T-helper 1 cell (primary cell): Measurements from ENCODE around the gene TGM5.
A peak's percentile ranks its signal among the peaks of the same experiment; 100 is the strongest.
"Not testable (repeated sequence)": the region's sequence is repeated elsewhere in the genome, so short reads cannot be mapped to it uniquely, and the experiment has no call there.

Source experiments
- DNase-seq, 5 donors: peaks; one replicate each; pipeline ENCODE4 v3.0.0-alpha.2; 2012 to 2020

Gene TGM5

DNA sequence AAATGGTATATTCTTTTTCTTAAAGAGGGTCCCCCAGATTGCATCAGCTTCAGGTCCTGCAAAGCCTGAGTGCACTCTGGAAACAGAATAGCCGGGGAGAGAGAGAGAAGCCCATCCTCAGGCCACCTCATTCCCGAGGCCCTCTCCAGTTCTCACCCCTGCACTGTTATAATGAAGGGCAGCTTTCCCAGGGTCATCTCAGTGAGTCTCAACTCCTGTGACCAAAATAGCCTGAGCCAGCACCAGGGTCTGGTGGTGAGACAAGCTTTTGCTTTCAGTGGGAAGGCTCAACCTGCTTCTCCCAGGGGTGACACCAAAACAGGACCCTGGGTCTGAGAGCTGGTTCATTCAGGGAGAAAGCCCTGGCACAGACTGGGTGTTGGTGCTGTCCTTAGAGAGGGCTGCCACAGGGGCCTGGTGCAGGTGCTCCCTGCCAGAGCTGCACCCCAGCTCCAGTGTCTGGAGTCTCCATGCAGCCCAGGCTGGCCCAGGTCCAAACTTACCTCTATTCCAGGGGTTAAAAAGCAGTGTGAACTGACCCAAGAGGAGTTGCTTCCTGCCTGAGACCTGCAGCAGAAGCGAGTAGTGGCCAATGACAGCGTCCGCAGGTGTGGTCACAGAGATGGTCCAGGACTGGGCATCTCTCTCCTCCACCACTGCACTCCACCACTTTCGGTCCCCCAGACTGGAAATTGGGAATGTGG, 52.0 kb downstream of the TGM5 start:
- DNase-seq, result no peak

DNA sequence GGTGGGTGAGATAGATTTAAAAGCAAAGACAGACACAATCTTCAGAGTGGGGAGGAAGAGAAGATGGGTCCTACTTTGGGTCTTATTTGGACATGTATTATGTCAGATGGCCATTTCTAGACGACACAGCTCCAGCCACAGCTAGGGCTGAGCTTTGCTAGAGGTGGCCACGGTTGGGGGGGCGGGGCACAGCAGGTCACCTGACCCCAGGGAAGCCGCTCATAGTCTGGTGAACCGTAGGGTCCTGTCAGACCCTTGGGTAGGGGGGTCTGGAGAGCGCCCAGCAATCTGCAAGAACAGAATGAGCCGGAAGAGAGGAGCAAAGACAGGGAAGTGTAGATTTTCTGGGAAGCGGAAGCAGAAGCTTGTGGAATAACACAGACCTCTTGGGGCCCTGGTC, 52.6 kb downstream of the TGM5 start:
- DNase-seq, result no peak

DNA sequence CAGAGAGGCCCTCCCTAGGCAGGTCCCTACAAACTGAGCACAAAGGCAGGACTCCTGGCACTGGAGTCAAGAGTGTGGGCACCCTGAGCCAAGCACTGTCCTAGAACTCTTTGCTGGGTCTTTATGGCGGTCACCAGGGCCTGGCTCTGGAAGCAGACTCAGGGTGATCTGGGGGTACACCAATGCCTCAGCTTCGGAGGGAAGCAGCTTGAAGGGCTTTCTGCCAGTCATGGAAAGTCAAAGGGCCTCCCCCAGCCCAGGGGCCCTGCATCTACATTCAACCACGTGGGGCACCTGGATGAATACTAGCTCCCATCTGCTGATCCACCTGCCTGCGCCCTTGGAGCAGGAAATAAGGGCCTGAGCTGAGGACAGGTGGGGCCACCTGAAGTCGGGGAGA, 53.3 kb downstream of the TGM5 start:
- no peak for DNase-seq

DNA sequence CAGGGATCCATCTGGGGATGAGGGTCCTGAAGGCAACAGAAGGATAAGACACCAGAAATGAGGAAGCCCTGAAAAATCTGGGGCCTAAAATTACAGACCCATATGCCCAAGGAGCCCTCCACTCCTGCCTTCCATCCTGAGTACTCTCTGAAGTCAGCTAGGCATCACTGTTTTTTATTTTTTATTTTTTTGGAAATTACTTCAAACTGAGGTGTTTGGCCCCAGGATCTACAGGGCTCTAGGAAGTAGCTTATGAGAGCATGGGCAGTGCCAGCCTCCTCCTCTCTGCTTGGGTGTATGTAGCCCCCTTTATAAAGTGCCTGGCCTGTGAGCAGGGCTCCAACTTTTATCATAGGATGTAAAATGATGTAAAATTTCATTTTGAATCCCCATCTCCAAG, 53.8 kb downstream of the TGM5 start:
- DNase-seq, result no peak

DNA sequence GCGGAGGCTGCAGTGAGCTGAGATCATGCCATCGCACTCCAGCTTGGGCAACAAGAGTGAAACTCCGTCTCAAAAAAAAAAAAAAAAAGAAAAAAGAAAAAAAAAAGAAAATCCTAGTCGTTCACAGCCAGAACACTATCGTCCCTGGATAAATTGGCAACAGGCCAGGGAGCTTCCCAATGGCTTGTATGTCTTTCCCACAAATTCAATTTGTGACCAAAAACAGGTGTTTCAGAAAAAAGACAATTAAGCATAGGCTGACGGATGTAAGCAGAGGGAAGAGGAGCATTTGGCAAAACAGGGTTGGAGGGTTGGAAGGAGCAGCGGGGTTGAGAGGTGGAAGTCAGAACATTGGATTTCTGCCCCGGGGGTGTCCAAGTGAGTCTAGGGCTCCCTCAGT, 54.4 kb downstream of the TGM5 start:
- no peak for DNase-seq

DNA sequence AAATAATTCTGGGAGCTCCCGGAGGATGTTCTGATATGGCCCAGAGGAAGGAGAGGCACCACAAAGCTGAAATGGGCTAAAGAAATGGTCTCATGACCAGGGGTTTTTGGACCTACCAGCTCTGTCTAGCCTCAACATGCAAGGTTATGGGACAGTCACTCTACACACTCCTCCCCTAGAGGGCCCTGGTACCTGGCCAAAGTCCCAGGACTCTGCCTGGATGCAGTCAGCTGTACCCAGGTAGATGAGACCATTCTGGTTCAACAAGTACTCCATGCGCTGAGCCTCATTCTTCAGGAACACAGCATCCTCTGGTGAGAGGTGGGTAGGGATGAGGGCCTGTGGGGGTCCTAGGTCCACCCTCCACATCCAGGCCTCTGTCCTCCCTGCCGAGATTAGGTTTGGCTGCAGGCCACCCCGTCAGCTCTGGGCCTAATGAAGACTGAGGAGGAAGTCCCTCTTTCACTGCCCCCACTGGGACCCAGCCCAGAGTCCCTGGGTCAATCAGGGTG, 55.4 kb downstream of the TGM5 start:
- no peak for DNase-seq

DNA sequence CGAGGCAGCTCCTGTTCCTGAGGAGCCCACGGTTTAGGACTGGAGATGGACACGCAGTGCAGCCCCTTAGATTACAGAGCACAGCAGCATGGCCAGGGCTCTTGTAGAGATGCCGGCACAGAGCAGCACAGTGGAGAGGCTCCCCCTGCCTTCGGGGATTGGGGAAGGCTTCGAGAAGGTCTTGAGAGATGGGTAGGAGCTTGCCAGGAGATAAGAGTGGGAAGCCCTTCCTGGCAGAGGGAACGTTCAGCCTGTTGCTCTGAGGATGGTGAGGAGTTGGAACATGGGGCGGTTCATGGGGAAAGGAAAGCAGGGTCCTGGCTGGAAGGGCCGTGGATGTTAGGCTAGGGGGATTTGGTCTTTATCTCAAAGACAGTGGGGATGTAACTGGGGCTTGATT, 55.9 kb downstream of the TGM5 start:
- DNase-seq, result no peak

DNA sequence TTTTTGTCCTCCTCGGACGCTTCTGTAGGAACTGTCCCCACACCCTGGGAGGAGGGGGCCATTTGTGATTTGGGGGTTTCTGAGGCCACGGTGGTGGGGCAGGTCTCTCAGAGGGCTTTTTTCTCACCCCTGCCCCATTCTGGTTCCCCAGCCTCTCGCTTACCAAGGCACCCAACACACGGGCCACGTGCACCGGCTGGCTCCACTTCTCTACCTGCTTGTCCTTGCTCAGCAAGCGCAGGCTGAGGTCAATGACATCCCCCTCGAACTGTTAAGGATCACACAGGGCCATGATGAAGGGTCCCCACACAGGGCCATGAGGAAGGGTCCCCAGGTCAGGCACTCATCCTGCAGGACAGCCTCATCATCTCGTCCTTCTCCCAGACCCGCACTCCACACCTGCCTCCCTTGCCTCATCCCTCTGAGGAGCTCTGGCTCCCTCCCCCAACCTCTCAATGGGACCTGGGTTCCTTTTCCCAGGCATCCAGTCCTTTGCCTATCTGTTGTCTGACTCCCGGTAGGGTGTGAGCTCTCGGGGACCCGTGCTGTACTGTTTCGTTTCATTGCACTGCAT, 56.5 kb downstream of the TGM5 start:
- DNase-seq, result no peak

DNA sequence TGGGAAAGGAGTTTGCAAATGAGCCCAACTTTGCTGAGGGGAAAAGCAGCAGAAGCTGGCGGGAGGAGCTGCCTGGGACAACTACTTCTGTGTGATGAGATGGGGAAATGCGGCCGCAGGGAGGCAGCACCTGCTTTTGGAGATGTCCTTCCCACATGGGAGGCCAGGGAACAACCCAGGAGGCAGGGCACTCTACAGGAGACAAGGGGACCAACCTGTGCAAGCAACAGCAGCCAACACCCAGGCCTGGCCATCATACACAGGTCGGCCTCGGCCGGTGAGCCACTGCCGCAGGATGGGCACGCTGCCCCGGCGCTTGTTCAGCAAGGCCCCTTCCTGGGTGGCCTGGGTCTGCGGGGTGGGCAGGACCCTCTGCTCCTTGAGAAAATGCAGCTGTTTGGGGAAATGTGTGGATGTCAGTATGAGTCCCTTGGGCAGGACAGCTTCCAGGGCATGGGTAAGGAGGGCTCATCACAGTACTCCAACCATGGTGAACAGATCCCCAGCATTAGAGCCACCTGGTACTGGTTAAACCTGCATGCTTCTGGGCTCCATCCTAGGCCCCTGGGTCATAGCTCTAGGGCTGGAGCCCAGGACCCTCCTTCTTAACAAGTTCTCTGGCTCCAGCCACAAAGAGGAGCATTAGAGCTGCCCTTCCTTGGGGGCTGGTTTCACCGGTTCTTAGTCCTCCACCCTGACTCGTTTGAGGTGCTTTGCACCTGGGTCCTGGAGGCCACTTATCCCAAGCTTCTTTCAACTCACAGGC, 57.5 kb downstream of the TGM5 start:
- DNase-seq, result no peak

DNA sequence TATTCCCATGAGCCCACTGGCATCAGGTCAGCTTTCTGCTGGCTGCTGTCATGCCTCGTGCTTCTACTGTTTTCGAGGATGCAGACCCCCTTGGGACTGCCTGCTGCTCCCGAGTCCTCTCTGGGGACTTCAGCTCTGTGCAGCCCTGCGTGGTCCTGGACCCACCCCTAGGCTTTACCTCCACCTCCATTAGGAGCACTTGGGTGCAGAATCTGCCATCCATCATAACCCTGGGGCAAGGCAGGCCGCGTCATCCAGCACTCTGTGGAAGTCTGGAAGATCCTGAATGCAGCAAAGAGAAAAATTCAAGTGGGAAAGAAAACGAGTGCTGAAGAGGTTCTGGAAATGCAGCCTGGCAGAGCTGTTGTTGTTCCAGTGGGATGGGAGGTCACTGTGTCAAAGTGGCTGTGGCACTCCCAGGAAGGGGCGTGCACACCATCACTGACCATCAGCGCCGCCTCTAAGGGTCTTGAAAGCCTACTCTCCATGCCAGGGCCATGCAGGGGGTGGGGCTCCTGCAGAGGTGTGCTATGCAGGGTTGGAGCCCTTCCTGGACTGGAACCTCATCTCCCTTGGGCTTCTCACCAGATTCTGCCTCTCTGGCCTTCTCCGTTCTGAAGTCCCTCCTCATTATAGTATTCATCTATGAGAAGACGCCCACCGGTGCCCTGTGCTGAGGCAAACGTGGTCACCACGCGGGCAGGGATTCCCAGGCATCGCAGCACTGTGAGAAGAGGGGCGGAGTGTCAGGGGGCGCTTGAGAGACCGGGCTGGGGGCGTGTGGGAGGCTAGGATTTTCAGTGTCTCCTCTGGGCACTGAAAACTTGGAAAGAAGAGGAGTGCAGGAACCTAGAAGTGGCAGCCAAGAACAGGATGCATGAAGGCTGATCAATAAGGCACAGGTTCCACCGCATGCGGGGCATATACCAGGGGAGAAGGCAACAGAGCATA, 58.4 kb downstream of the TGM5 start:
- DNase-seq, result no peak

DNA sequence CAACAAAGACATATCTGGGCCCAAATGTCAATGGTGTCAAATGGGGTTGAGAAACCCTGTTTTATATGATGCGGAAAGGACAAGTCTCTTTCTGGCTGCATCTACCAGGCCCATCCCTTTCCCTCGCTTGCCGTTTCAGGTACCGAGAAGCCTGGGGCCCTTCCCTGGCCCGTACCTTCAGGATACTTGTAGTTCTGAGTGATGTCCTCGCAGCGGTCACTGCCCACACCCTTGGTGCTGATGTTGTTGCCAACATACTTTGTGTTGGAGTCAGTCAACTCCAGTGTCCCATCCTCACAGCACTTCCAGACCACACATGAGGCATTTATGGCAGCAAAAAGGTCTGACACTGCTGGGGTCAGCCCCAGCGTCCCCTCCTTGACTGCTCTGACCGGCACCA, 59.7 kb downstream of the TGM5 start:
- DNase-seq, result no peak

DNA sequence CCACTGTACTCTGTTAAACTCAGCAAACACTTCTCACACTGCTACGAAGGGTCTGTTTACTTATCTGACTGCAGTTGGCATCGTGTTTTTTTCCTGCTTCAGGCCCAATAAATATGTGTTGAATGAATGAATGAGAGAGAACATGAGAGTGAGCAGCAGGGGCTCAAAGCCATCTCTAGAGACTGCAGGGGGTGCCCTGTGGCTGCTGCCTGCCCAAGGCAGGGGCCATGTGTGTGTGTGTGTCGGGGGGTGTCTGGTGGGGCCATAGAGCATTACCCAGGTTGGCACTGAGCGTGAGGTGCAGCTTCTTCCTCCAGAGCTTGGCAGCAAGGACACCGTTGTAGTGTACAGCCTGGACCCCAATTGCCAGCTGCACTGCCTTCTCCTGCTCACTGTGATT, 60.7 kb downstream of the TGM5 start:
- DNase-seq, result no peak

DNA sequence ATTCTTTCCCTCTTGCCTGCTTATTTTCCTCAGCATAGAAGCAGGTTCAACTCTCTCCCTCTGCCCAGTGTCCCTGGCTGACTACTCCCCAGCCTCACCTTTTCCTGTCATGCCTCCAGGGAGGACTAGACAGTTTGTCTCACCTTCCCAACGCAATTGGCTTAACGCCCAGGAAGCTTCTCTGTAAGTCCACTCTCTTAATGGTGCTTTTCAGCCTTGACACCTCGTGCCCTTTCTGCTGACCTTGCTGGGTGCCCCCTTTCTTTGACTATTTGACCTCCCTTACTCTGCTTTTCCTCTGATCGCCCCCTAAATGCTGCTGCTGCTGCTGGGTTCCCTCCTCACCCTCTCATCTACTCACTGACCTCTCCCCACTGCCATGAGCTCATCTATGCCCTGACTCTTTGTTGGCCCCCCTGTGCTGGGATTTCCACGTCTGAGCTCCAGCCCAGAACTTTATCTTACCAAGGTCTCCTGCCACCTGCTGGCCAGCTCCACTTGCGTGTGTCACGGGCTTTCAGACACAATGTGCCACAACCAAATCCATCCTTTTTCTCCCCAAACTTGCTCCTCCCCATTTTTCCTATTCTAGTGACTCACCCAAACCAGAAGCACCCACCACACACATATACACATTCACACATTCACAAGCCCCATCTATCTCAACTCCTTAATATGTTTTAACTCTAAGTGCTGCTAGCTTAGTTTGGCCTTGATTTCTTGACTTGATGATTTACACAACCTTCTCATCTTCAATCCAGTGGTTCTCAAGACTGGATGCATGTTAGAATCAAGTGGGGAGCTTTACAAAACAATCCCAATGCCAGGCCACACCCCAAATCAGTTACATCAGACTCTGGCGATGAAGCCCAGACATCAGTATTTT, 62.5 kb downstream of the TGM5 start:
- DNase-seq, result peak in 3 of 5 donors; percentile 15 to 30 (median 30)

DNA sequence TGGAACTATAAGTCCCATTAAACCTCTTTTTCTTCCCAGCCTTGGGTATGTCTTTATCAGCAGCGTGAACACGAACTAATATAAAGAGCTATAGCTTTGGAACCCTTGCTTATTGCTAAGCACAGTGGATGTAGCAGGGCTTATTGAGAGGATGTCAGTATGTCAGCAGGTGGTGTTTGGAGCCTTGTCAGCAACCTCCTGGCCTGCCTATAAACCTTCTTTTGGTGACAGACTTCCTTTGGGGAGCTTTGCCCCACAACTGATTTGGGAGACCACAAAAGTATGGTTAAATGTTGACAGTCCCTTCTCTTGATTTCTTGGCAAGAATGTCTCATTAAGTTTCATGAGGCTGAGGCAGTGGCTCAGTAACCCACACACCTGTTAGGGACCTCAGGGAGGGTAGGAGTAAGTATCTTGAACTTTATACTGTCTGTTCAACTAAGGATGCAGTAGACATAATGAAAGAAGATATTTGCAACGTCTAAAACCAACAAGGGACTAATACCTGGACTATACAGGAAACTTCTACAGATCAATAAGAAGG, 66.7 kb downstream of the TGM5 start:
- DNase-seq, result no peak

DNA sequence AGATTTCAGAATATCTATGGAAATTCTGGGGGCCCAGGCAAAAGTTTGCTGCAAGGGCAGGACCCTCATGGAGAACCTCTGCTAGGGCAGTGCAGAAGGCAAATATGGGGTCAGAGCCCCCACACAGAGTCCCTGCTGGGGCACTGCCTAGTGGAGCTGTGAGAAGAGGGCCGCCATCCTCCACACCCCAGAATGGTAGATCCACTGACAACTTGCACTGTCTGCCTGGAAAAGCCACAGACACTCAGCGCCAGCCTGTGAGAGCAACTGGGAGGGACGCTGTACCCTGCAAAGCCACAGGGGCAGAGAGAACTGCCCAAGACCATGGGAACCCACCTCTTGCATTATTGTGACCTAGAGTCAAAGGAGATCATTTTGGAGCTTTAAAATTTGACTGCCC, 67.7 kb downstream of the TGM5 start:
- DNase-seq, result no peak

DNA sequence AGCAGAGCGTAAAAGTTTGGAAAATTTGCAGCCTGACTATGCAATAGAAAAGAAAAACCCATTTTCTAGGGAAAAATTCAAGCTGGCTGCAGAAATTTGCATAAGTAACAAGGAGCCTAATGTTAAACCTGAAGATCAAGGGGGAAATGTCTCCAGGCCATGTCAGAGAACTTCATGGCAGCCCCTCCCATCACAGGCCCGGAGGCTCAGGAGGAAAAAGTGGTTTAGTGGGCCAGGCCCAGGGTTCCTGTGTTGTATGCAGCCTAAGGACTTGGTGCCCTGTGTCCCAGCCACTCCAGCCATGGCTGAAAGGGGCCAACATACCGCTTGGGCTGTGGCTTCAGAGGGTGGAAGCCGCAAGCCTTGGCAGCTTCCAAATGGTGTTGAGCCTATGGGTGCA, 68.2 kb downstream of the TGM5 start:
- not testable (repeated sequence) for DNase-seq

DNA sequence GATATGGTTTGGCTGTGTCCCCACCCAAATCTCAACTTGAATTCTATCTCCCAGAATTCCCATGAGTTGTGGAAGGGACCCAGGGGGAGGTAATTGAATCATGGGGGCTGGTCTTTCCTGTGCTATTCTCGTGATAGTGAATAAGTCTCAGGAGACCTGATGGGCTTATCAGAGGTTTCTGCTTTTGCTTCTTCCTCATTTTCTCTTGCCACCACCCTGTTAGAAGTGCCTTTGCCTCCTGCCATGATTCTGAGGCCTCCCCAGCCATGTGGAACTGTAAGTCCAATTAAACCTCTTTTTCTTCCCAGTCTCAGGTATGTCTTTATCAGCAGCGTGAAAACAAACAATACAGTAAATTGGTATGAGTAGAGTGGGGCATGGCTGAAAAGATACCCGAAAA, 69.0 kb downstream of the TGM5 start:
- not testable (repeated sequence) for DNase-seq

DNA sequence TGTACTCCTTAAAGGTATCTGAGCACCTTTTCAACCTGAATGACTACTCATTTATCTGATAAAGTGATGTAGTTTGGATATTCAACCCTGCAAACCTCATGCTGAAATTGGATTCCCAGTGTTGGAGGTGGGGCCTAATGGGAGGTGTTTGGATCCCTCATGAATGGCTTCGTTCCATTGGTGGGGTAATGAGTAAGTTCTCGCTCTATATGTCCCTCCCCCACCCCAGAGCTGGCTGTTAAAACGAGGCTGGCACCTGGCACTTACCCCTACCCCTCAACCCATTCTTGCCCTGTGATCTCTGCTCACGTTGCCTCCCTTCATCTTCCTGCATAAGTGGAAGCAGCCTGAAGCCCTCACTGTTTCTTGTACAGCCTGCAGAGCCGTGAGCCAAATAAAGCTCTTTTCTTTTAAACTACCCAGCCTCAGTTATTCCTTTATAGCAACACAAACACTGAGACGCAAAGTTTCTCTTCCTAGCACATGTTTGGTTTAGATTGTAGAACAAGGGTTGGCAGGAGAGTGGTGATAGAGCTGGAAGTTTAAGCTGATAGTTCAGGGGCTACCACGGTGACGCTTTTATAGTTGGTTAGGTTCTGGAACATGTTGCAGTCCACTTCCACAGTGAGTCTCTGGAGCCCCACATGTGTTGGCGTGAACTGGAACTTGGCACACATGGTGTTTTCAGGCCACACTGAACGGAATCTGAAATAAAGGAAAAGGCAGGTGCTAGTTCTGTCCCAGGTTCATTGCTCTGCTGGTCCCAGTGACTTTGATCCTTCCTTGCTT, 69.8 kb downstream of the TGM5 start:
- no peak for DNase-seq

DNA sequence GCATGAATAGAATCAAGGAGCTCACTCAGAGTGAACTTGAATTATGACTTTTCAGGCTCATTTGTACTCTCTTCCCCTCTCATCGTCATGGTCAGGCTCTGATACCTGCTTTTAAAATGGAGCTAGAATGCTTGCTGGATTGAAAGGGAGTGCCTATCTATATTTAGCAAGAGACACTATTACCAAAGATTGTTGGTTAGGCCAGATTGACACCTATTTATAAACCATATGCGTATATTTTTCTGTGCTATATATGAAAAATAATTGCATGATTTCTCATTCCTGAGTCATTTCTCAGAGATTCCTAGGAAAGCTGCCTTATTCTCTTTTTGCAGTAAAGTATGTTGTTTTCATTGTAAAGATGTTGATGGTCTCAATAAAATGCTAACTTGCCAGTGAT, 71.9 kb downstream of the TGM5 start:
- DNase-seq, result no peak

DNA sequence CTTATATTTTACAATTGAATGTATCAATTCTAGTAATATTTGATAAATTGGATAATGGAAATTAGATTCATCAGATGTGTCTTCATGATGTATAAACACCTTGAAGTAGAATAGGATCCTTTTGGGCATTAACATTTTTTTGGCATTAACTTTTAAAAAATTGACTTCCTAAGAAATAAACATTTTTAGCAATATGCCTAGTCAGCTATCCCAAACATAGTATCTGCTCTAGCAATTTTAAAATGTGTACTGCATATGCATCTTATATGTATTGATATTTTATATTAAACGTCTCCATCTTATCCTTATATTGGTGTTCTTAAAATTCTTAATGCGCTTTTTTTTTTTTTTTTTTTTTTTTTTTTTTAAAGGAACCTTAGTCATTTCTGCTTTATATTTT, 73.0 kb downstream of the TGM5 start:
- DNase-seq, result no peak

DNA sequence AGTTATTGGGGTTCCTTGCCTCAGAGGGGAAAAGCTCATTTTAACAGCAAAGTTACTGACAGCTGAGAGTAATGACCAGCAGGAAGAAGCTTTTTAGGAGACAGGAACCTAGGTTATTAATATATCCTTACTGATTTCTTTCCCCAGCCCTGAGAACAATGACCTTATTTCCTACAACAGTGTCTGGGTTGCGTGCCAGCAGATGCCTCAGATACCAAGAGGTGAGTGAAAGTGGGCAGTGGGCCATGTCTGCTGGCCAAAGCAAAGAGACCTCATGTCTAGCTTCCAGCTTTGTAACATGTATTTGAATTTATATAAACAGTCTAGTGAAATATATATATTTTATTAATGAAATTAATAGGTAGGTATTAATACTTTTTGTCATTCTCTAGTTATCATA, 76.5 kb downstream of the TGM5 start:
- DNase-seq, result no peak
